Inflammatory macrophage treated with lipopolysaccharide for 1 hour (primary cell): ENCODE data around the gene LRRC19.

Source experiments
- DNase-seq, 2 donors: peaks; one replicate each; pipeline ENCODE4 v3.0.0-alpha.2; 2020 to 2022

The LRRC19 gene

GRCh38 chr9:27005491-27005890, at the start of gene LRRC19:
Gene LRRC19 (minus strand): TSS chr9:27005672. CDS start chr9:26999694, 5,978 bp downstream.
- DNase-seq: no peak

GRCh38 chr9:27054841-27055240, 49.4 kb upstream of the LRRC19 start:
- no peak for DNase-seq

GRCh38 chr9:27054125-27054524, 48.7 kb upstream of the LRRC19 start:
- no peak for DNase-seq

GRCh38 chr9:27053369-27054022, 48.0 kb upstream of the LRRC19 start:
- peak in 1 of 2 donors; percentile 2 for DNase-seq

- DNase-seq: peak; percentile 18 to 24
Observed at GRCh38 chr9:27047136-27047535, 41.7 kb upstream of the LRRC19 start.

- no peak for DNase-seq
Observed at GRCh38 chr9:27043176-27043575, 37.7 kb upstream of the LRRC19 start.

- DNase-seq: no peak
Observed at GRCh38 chr9:27042476-27042875, 37.0 kb upstream of the LRRC19 start.

- no peak for DNase-seq
Observed at GRCh38 chr9:27041746-27042145, 36.3 kb upstream of the LRRC19 start.

- DNase-seq: no peak
Observed at GRCh38 chr9:27037499-27037898, 32.0 kb upstream of the LRRC19 start.

GRCh38 chr9:27033815-27034403, 28.4 kb upstream of the LRRC19 start:
- peak; percentile 49 to 86 for DNase-seq

GRCh38 chr9:27029186-27029585, 23.7 kb upstream of the LRRC19 start:
- DNase-seq: peak; percentile 2 to 10

- DNase-seq: no peak
Observed at GRCh38 chr9:27022920-27023319, 17.4 kb upstream of the LRRC19 start.

GRCh38 chr9:27019589-27019988, 14.1 kb upstream of the LRRC19 start:
- no peak for DNase-seq

- no peak for DNase-seq
Observed at GRCh38 chr9:27003426-27004077, 1.9 kb downstream of the LRRC19 start.

- DNase-seq: no peak
Observed at GRCh38 chr9:26995810-26996209, 9.7 kb downstream of the LRRC19 start.

- DNase-seq: no peak
Observed at GRCh38 chr9:26983340-26983739, 22.1 kb downstream of the LRRC19 start.

- peak; percentile 41 to 67 for DNase-seq
Observed at GRCh38 chr9:26975728-26976707, 29.5 kb downstream of the LRRC19 start.

GRCh38 chr9:26974927-26975326, 30.5 kb downstream of the LRRC19 start:
- DNase-seq: no peak

- DNase-seq: no peak
Observed at GRCh38 chr9:26973989-26974388, 31.5 kb downstream of the LRRC19 start.

GRCh38 chr9:26971721-26972120, 33.8 kb downstream of the LRRC19 start:
- DNase-seq: no peak

- DNase-seq: no peak
Observed at GRCh38 chr9:26956860-26957233, 48.6 kb downstream of the LRRC19 start.

GRCh38 chr9:26955921-26956859, 49.3 kb downstream of the LRRC19 start, which contains the start of gene IFT74:
Gene IFT74 (plus strand): TSS chr9:26956412. CDS start chr9:26961968, 5,556 bp downstream.
- DNase-seq: peak; percentile 98 to 99
